ENCODE results near the gene SETDB1.

DNA sequence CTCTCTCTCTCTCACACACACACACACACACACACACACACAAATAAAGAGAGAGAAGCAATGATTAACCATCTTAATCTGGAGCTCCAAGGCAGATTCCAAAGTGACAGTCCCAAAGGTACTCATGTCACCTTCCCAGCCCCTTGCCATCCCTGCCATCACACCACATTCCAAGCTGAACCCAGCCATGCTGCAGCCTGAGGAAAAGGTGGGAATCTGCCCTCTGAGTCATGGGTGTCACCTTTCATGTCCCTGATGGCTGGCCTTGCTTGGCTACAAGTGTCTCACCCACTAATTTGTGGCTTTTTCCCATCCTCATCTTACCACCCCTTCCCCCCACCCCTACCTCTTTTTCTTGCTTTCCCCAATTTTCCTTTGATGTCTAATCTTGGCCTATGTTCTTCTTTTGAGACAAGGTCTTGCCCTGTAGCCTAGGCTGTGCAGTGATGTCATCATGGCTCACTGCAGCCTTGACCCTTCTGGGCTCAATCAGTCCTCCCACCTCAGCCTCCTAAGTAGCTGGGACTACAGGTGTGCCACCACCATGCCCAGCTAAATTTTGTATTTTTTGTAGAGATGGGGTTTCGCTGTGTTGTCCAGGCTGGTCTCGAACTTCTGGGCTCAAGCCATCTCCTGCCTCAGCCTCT lies 59.1 kb downstream of the SETDB1 start:
- TF ChIP-seq, protein P1, sequence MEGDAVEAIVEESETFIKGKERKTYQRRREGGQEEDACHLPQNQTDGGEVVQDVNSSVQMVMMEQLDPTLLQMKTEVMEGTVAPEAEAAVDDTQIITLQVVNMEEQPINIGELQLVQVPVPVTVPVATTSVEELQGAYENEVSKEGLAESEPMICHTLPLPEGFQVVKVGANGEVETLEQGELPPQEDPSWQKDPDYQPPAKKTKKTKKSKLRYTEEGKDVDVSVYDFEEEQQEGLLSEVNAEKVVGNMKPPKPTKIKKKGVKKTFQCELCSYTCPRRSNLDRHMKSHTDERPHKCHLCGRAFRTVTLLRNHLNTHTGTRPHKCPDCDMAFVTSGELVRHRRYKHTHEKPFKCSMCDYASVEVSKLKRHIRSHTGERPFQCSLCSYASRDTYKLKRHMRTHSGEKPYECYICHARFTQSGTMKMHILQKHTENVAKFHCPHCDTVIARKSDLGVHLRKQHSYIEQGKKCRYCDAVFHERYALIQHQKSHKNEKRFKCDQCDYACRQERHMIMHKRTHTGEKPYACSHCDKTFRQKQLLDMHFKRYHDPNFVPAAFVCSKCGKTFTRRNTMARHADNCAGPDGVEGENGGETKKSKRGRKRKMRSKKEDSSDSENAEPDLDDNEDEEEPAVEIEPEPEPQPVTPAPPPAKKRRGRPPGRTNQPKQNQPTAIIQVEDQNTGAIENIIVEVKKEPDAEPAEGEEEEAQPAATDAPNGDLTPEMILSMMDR (IDR thresholded peaks at IDR 0.05), result no peak
- TF ChIP-seq POLR2AphosphoS5 (IDR thresholded peaks at IDR 0.05), result no peak

All from prostate gland (tissue), 2 donors.